NCI-H2029 (cell line): Measurements from ENCODE around the gene GNAI1.

ENCODE experiments used
- DNase-seq: peaks from one replicate; lab custom pipeline; 2025; lab: John Stamatoyannopoulos, UW

GNAI1 gene

DNA sequence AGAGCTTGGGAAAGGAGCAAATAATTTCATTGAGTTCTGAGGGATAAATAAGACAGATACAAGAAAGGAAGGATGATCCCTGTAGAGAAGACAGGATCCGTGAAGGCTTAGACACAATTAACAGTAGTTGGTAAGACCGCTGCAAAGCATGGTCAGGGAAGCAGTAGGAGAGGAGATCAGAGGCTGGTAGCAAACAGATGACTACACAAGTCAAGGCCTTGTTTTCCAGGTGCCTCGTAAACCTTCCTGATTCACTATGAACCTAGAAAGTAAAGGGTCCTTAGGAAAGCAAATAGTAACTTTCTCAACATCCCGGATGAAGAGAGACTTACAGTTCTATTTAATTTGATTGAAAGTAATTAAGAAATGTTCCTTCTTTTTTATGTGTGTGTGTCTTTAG is 118.6 kb downstream of the GNAI1 start:
- DNase-seq = no peak

DNA sequence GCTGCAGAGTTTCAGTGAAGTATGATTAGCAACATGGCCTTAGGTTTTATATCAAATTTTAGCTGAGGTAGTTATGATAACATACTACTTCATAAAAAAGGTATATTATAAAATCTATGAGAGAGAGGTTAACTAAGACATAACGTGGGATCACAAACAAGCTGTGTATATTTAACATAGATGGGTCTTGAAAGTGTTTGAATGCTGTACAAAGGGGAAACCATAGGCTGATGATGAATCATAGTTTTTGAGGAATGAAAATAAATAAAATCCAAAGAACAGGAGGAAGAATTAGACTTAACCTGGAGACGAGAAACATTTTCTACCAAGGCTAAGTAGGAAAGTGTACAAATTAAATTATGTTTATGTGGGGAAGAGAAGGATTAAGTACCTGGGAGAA is 119.0 kb downstream of the GNAI1 start:
- DNase-seq = no peak

DNA sequence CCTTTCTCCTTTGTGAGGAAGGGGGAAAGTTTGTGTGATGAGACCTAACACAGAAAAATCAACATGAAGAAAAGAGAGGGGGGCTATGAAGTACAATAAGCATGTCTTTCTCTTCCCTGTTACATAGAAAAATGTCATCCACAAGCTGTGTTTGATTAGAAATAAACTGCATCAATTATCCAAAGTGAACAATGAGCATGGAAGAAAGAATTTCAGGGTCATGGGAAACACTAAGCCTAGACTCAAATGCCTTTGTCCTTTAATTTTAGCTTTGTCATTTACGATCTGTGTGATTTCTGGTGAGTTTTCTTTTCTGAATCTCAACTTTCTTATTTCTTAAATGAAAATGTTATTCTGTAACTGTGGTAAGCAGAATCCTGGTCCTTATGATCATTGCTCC is 121.0 kb downstream of the GNAI1 start:
- DNase-seq = no peak

DNA sequence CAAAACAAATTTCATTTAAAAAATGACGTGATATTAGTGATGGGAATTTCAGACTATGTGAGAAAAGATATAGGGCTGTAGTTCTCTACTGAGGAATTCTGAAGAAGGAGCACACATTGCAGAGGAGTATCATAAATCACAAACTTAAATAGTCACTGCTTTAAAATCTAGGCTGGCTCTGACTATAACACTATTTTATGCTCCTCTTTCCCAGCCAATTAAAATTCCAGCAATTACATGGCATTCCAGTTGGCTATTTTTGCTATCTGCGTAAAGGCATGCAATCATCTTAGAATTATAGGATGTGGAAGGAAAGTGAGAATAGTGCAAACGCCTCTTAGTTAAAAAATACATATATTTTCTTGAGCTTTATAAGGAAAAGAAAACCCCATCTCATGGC is 123.1 kb downstream of the GNAI1 start:
- no peak for DNase-seq

GRCh38 chr7:80260606-80261005 is 126.0 kb downstream of the GNAI1 start:
- DNase-seq = no peak

DNA sequence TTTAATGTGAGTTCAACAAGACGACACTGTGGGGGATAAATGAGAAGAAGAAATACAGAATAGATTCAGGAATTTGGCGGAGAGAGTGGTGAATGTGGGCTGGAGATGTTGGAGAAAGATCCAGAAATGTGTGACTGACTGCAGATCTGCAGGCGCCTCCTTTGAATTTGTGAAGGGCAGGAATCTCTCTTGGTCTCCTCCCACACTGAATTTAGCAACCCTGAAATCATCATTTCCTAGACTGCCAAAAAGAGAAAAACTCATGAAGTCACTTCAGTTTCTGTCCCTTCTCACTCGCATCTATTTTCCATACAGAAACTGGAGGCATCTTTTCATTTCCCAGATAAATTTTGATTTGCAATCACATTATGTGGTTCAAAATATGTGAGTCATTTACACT is 128.7 kb downstream of the GNAI1 start:
- DNase-seq = no peak

DNA sequence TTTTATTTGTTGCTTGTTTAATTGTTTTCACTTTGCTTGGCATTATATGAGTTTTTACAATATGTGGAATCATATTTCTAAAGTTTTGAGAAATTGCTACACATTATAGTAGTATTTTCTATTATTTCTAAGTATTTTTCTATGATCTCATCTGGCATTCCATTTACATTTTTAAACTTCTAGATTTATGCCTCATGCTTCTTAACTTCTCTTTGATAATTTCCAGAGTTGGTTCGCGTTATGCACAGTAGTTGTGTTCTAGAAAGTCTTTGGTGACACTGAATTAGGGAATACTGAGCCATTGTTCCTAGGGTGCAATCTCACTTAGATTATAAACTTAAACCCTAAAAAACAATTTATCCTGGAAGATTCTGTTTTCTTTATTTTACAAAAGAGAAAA is 129.2 kb downstream of the GNAI1 start:
- DNase-seq = no peak

DNA sequence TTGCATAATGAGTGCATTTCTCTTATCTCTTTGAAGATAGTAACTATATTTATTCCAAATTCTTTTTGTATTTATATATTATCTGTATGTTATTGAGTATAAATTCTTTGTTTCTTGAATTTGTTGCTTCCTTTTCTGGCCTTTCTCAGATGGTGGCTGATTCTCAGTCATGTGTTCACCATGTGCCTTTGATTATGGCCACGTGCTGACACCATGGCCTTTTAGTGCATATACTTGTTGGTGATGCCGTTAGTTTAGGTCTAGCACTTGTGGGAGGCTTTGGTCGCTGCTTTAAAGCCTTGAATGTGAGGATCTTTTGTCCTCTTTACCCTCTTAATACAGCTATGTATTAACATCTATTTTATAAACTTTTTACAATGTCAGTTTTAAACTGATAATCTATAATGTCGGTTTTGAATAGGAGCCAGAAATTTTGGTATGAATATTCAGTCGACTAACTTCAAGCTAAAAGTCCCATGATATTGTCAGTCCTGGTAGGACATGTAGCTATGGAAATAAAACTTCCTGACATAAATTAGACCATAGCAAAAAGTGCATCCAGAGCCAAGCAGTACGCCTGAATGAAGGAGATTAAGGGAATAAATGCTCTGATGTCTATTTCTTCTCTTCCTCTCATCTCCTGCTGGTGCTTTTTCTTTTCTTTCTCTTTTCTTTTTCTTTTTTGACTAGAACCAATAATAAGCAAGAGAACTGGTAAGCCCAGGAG is 130.3 kb downstream of the GNAI1 start:
- DNase-seq = no peak

DNA sequence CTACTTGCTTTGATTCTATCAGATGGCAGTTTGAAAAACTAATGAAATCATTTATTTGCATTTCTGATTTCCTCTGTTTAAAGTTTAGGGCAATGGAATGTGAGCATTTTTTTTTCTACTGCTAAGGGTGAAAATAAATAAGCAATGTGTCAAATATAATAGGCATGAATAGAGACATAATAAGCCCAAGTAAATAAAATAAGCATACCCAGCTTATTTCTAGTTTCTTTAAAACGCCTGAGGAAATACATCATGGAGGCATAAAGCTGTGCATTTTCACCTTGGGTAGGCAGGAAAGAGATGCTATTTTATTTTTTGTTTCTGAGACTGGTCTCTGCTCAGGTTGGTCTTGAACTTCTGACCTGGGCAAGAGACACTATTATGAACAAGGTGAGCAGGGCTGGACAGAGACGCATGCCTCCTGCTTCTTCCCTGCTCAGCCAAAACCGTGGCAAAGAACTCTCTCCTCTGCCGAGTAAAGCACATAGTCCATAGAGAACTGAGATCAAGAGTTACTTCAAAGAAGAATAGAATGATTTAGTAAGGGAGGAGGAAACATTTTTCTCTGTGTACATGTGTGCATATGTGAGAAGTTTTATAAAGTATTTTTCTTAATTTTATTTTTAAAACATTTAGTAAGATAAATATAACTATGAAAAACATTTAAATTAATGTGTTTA is 138.1 kb downstream of the GNAI1 start:
- DNase-seq = no peak

- DNase-seq = no peak
Observed at GRCh38 chr7:80273327-80273726, 138.7 kb downstream of the GNAI1 start.

GRCh38 chr7:80275192-80275605 is 140.6 kb downstream of the GNAI1 start:
- no peak for DNase-seq
